Right lobe of liver (tissue), 4 donors: Measurements from ENCODE around the gene PCGF2.

Experiments used
- POLR2A ChIP-seq: fragments of 450-650 bp; IDR thresholded peaks from one replicate; pipeline ENCODE4 v1.6.1; 2017; ENCODE audit warnings: antibody characterized with exemption, mild to moderate bottlenecking
- TF ChIP-seq, protein P1 (sequence below), 4 donors: fragments of 200-600 bp in 3 of 4; fragments of 450-650 bp in 1 of 4; IDR thresholded peaks; one replicate each; pipeline versions ENCODE4 v1.5.1 to v1.8.0; 2016 to 2022; ENCODE audit warnings: antibody characterized with exemption in 4 of 4, mild to moderate bottlenecking in 2 of 4
- donor health status: DM: no; HTN: no; CAD: no.
- donor health status: DM: no; HTN: no; CAD: no.
- donor health status: DM: no; HTN: yes; CAD: no.

DNA sequence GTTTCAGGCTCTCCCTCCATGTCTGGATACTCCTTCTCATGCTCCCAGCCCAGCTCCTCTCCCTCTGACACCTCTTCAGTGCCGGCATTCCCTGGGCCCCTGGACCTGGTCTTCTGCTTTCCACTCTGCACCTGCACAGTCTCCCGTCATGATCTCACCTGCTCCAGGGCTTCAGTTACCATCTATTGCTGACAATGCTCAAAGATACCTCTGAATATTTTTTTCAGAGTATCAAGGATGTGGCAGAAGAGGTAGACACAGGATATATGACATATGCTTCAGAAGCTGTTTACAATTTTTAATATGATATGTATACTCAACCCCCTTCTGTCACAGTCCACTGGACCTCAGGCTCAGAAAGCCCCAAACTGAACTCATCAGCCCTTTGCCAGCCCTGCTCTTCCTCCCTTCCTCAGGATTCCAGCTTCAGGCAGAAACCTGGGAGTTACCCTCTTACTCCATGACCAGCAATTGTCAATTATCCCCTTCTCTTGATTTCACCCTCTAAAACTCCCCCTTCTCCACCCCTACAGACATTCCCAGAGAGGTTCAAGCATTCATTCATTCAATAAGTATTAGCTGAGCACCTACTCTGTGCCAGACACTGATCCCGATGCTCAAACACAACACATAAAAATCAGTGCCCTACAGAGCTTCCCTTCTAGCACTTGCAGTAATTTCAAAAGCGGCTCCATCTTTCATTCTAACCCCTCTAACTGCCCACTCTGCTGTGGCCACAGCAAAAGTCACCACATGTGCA, 50.9 kb downstream of the PCGF2 start:
- TF ChIP-seq, protein P1, sequence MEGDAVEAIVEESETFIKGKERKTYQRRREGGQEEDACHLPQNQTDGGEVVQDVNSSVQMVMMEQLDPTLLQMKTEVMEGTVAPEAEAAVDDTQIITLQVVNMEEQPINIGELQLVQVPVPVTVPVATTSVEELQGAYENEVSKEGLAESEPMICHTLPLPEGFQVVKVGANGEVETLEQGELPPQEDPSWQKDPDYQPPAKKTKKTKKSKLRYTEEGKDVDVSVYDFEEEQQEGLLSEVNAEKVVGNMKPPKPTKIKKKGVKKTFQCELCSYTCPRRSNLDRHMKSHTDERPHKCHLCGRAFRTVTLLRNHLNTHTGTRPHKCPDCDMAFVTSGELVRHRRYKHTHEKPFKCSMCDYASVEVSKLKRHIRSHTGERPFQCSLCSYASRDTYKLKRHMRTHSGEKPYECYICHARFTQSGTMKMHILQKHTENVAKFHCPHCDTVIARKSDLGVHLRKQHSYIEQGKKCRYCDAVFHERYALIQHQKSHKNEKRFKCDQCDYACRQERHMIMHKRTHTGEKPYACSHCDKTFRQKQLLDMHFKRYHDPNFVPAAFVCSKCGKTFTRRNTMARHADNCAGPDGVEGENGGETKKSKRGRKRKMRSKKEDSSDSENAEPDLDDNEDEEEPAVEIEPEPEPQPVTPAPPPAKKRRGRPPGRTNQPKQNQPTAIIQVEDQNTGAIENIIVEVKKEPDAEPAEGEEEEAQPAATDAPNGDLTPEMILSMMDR (IDR thresholded peaks at IDR 0.05): no peak
- TF ChIP-seq POLR2A: no peak
